GM06990 (cell line): ENCODE results near the gene JADE1.

Experiments used
- DNase-seq: peaks from one replicate; pipeline ENCODE4 v3.0.0-alpha.2; 2011; ENCODE audit not compliant: insufficient read length; ENCODE audit errors: extremely low read depth
- H3K27me3 ChIP-seq: replicated peaks from 2 replicates; pipeline ENCODE4 v1.6.0; 2011; ENCODE audit warnings: low read length; ENCODE audit not compliant: control insufficient read depth, insufficient read depth
- H3K36me3 ChIP-seq: 2 replicates; pipeline ENCODE4 v1.5.1; 2011; ENCODE audit warnings: low read length; ENCODE audit not compliant: control insufficient read depth, insufficient read depth
- H3K4me3 ChIP-seq: replicated peaks from 2 replicates; pipeline ENCODE4 v1.5.1; 2011; ENCODE audit warnings: low read depth, mild to moderate bottlenecking, control low read depth, low read length
- CTCF ChIP-seq: IDR thresholded peaks from 2 replicates; pipeline ENCODE4 v1.5.1; 2011; ENCODE audit warnings: low read length, control low read depth, mild to moderate bottlenecking, inconsistent platforms; ENCODE audit not compliant: insufficient read depth, poor library complexity, severe bottlenecking

JADE1 gene

GRCh38 chr4:128865132-128865531 lies 55.6 kb downstream of the JADE1 start:
- H3K4me3 ChIP-seq: no peak overlapping the region
- TF ChIP-seq CTCF: no peak
- no peak for DNase-seq
- H3K27me3 ChIP-seq: no peaks in the 10 kb centered on the region
- H3K36me3 ChIP-seq: peaks cover 10% of the 10 kb centered on the region

GRCh38 chr4:128866269-128866668 lies 56.8 kb downstream of the JADE1 start:
- no peak for DNase-seq
- no peak for TF ChIP-seq CTCF
- Histone ChIP-seq H3K4me3 (no peak overlapping the region), H3K27me3 (no peaks in the 10 kb centered on the region), H3K36me3 (peaks cover 11% of the 10 kb centered on the region)

- TF ChIP-seq CTCF: no peak
Observed at GRCh38 chr4:128866691-128867090, 57.2 kb downstream of the JADE1 start.

GRCh38 chr4:128868758-128869157 lies 59.3 kb downstream of the JADE1 start:
- TF ChIP-seq CTCF: no peak
- peaks cover 14% of the 10 kb centered on the region for H3K36me3 ChIP-seq
- no peak for DNase-seq

More at GRCh38 chr4:128866691-128867090, 57.2 kb downstream of the JADE1 start:
- Histone ChIP-seq H3K27me3 (no peaks in the 10 kb centered on the region), H3K4me3 (no peak overlapping the region), H3K36me3 (peaks cover 13% of the 10 kb centered on the region)
- DNase-seq: no peak

GRCh38 chr4:128869776-128870509 lies 60.4 kb downstream of the JADE1 start:
- H3K36me3 ChIP-seq: peaks cover 14% of the 10 kb centered on the region

More at GRCh38 chr4:128868758-128869157, 59.3 kb downstream of the JADE1 start:
- H3K27me3 ChIP-seq: no peaks in the 10 kb centered on the region
- H3K4me3 ChIP-seq: no peak overlapping the region

More at GRCh38 chr4:128869776-128870509, 60.4 kb downstream of the JADE1 start:
- no peak for DNase-seq
- H3K4me3 ChIP-seq: no peak overlapping the region
- H3K27me3 ChIP-seq: no peaks in the 10 kb centered on the region
- no peak for TF ChIP-seq CTCF
